Fibroblast of skin of back (primary cell): ENCODE data around the gene HS6ST1.
A peak's percentile ranks its signal among the peaks of the same experiment; 100 is the strongest.
"Not testable (repeated sequence)": the region's sequence is repeated elsewhere in the genome, so short reads cannot be mapped to it uniquely, and the experiment has no call there.

ENCODE experiments used
- DNase-seq: peaks from one replicate; pipeline ENCODE4 v3.0.0-alpha.2; 2013

The HS6ST1 gene

DNA sequence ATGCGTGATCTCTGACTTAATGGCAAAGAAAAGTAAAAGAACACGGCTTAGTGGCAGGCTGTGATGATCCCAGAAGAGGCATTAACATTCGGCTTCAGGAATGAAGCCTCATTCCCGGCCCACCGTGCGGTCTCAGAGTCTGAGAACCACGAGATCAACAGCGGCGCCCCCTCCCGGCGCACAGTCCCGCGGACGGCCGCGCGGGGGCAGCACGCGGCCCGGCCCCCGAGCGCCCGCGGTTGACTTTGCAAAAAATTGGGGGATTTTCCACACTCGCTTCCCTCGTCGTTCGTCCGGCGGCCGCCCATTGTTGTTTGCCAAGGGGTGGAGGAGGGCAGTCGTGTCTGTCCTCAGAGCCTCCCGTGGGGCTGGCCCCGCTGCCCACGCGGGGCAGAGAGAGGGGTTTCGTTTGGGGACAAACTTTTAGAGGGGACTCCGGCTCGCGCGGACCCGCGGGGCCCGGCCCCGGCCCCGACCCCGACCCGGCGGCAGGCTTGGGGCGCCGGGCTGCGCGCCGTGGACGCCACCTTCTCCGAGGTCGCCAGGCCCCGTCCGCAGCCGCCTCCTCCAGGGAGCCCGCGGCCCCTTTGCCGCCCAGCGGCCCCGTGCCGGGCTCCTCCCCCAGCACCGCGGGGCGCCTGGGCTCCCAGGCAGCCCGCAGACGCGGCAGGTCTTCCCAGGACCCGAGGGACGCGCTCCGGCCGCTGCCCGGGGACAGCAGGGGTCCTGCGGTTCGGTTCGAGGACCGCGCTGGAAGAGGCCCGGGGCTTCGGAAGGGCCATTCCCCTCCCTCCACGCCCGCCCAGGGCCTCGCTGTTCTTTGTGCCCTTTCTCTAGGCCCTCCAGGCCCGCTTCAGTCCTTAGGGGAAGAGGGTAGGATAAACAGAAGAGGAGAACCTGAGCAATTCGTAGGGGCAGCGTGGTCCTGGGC is 3.4 kb upstream of the HS6ST1 start:
- DNase-seq: peak; percentile 86

DNA sequence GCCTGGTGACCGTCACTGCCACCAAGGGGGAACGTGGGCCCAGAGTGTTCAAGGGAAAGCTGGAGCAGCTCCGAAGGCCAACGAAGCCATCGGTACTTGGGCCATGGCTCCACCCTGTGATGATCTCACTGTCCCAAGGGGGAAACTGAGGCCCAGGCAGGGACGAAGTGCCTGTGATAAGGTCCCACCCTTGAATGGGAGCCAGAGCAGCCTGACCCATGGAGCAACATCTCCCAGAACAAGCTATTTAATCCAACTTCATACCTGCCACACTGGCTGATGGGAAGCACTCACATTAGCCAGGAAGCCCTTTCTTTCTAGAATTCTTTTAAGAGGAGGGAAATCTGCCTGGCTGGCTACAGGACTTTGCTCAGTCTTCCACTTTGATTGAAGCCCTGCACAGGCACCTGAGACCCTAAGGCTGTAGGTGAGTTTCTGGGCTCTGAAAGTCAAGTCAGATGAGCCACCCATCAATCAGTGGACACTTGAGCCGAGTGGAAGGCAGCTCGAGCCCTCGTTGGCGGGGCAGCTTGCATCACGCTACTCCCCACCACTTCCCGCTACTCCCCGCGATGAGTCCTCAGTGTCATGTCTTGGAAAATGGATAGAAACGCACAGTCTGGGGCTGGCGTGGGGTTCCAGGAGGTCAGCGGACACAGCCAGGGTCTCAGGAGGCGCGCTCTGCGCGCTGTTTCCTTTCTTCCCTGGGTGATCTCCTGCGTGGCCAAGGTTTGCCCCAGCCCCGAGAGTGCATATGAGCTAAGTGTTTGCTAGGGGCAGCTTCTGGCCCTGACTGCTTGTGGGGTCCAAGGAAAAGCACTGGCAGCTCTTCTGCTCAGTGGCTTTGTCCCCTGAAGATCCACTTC is 2.5 kb upstream of the HS6ST1 start:
- DNase-seq: no peak

DNA sequence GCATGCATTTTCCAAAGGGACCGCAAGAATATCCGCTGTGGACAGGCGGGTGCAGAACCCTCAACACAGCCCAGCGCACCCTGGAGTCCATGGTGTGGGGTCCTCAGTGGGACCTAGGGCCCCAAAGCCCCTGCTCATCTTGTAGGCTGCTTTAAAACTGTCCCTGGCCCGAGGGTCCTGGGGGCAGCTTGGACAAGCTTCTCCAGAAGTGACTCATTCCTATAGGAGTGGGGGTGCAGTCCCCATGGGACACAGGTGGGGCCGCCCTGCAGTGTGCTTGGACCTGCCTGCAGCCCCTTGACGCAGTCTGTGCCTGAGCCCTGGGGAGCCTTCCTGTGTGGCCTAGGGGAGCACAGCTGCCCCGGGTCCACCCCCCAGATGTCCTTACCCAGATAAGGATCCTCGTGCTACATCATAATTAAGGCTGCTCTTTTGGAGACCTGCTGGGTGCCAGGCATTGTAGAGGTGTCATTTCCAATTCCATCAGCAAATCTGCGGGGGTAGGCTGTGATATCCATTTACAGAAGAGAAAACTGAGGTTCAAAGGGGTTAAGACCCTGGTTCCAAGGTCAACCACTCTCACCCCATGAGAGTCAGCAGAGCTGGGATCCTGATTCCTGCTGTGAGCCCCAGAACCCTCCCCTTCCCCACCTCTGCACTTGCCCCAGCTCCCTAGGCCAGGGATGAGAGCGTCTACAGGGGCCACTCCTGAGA is 1.7 kb upstream of the HS6ST1 start:
- no peak for DNase-seq

DNA sequence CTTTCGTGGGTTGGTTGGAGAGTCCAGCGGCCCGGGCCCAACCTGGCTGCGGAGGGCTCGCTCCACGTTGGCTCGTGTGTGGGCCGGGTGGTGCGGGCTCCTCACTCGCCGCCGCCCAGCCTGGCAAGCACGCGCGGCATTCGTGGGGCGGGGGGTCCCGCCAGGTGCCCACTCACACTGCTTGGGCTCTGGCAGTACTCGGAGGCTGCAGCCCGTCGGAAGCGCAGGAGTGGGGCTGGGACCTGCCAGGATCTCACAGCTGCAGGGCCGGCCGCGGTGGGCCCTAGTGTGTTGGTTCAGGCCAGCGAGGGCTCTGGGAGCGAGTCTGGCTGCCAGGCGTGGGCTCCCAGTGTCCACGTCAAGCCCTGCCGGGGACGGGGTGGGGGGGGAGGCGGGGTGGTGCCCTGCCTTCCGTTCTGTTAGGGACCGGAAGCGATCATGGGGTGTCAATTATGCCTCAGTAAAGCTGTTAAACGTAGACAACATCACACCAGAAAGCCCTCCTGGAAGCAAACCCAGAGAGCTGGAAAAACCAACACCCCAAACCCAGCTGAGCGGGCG is 1.0 kb upstream of the HS6ST1 start:
- DNase-seq: no peak

DNA sequence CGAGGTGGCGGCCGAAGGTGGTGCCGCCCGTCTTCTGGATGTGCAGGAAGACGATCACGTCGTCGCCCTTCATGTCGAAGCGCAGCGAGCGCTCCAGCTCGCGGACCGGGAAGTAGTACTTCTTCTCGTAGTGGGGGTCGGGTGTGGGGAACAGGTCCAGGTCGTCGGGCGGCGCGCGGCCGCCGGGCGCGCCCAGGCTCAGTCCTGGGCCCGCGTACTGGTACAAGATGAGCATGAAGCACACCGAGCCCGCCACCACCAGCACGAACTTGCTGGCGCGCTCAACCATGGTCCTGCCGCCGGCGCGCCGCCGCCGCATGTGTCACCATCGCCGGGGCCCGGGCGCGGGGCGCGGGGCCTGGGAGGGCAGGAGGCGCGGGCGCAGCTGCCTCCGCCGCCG is 423 bp downstream of the HS6ST1 start:
- not testable (repeated sequence) for DNase-seq

DNA sequence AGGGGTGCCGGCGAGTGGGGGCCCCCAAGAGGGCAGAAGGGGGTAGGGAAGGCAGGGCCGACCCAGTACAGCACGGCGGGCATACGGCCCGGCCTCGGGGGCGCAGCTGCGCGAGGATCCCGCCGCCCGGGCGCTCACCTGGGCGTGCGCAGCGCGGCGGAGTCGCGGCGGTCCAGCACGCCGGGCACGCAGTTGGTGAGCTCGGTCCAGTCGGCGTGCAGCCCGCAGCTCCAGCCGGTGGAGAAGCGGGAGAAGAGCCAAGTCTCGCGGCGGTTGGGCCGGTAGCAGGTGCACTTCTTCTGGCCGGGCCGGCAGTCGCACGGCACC is 806 bp downstream of the HS6ST1 start:
- not testable (repeated sequence) for DNase-seq

DNA sequence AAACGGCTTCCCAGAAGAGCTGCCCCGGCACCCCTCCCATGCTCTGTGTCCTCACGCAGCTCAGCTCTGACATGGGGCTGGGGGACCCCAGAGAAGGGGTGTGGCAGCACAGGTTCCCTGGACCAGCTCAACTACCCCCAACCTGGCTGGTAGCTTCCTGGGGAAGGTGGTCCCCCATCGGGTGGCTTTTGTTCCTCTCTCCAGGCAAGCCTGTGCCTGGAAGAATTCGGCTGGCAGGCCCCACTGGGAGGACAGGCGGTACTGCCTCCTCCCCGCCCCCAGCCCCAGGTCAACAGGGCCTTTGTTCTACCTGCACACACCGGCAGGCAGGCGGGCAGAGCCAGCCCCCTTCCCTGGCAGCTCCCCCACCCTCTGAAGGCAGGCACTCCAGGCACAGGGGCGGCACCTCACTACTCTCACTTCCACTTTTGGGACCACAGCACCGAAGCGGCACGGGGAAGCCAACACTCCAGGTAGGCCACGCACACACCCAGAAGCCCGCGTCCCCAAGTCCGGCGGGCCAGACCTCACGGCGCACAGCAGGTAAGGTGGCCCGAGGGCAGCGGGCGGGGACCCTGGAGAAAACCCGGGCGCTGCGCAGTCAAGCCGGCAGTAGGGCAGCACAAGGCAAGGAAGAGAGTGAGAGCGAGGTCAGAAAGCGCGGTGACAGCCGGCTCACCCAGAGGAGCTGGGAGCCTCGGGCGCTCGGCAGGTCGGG is 1.3 kb downstream of the HS6ST1 start:
- DNase-seq: no peak

DNA sequence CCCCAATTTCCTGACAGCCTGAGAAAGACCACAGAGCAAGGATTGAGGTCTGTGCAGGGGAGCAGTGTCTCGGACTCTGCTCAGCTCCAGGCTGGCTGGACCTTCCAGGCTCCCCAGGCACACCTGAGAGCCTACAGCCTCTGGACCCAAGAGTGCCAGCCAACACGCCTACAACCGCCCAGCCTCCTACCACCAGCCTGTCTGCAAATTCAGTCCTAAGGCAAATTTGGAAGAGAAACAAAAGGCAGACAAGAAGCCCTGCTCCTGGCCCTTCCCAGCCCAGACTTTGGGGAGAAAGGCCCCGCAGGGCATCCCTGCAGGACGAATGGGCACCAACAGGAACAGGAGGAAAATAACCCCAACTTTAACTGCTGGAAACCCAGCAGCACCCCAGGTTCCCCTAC is 1.9 kb downstream of the HS6ST1 start:
- DNase-seq: no peak

DNA sequence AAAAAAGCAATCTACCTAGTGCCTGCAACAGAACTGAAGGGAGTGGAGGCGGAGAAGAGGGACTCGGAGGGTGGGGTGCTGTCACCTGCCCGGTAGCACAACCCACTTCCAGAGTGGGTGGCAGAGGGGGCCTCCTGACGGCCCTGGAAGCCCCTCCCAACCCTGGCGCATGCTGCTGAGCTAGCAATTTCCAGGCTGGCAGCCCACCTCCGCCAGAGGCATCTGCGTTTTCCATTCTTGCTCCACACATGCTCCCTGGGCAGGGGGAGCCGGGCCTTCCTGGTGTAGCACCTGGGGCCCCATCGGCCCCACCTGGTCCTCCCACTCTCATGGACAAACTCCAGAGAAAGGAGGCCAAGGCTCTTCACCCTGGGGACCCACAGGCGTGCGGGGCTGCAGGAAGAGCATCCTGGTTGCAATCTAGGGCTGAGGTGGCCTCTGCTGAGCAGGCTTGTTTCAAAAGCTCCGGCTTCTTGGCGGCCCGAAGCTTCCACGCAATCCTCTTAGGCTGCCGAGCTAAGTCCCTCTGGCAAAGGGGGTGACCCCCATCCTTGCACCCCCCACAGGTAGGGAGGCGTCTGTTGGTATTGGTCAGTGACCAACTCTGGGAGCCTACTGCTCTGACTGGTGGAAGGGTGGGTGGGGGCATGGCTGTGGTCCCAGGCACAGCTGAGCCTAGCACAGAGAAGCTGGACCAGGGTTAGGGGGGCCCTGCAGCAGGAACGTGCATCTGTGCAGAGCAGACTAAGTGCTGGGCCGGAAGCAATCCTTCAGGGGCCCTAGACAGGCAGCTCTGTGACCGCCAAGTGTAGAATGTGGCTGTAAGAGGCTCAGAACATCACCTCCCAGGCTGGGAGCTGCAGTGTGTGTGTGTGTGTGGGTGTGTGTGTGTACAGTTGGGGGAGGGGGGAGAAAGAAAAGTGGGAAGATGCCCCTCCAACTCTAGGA is 2.6 kb downstream of the HS6ST1 start:
- peak; percentile 53 for DNase-seq

DNA sequence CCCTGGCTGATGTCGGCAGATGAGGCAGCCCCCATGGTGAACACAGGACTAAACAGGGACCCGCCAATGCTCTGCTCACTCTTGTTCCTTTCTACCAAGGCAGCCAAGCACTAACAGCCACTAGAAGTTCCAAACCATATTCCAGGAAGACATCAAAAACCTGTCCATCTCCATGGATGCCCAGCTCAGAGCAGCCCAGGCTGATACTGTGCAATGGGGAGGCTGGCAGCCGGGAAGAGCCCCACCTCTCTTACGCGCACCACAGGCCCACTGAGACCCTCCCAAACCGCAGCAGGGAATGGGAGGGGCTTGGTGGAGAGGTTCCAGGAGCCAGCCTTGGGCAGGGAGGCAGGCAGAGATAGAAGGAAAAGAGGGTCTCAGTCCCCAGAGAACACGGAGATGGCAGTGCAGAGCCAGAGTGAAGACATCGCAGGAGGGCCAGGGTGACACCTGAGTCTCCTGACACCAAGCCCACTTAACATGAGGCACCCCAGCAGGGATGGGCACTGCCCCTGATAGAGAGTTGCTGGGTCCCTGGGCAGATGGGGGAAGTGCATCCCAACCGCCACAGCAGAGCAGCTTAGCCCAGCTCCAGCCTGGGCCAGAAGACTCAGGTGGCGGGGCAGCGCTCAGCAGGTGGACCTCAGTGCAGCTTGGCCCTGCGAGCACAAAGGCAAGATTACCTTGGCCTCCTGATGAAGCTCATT is 3.4 kb downstream of the HS6ST1 start:
- no peak for DNase-seq

DNA sequence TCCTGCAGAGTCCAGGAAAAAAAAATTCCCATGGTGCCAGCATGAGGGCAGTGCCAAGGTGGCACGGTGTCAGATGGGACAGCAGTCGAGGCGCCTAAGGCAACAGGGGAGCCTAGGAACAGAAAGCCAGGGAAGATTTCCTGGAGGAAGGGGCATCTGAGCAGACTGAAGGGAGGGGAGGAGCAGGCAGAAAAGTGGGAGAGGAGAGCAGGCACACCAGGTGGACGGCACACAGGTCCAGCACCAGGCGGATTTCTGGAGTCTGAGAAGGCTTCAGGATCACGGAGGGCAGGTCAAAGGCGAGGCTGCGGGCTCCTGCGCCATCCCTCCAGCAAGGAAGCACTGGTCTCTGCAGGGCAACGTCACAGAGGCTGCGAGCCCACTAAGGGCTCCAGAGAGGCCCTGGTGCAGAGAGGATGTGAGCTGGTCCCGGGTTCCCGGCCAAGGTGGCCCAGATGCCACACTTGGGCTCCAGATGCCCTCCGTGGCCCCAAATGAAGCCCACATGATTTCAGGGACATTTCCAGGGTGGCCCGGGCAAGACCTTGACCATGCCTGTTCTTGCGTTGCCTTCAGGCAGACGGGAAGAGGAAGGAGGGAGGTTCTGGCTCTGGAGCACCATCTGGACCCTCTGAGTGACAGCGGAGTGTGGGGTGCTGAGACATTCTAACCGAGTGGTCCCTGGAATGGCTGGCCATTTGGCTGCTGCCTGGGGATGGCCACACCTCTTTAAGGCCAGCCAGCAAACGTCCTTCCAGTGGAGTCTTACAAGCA is 4.1 kb downstream of the HS6ST1 start:
- DNase-seq: no peak

DNA sequence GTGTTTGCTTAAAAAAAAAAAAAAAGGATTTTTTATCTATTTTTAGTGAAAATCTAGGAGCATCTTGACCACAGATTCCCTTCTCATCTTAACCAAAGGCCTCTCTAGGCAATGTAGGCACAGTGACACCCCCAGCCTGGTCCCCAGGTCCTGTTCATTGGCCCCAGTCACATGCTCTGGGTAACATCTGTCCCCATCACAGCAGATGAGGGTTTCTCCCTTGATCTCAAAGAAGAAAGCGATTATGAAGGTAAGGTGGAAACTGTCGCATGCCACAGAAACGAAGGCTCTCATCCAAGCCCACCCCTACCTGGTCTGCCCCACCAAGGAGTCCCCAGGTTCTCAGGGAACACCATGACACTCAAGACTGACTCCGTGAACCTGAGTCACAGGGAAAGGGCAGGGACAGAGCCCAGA is 4.7 kb downstream of the HS6ST1 start:
- no peak for DNase-seq

DNA sequence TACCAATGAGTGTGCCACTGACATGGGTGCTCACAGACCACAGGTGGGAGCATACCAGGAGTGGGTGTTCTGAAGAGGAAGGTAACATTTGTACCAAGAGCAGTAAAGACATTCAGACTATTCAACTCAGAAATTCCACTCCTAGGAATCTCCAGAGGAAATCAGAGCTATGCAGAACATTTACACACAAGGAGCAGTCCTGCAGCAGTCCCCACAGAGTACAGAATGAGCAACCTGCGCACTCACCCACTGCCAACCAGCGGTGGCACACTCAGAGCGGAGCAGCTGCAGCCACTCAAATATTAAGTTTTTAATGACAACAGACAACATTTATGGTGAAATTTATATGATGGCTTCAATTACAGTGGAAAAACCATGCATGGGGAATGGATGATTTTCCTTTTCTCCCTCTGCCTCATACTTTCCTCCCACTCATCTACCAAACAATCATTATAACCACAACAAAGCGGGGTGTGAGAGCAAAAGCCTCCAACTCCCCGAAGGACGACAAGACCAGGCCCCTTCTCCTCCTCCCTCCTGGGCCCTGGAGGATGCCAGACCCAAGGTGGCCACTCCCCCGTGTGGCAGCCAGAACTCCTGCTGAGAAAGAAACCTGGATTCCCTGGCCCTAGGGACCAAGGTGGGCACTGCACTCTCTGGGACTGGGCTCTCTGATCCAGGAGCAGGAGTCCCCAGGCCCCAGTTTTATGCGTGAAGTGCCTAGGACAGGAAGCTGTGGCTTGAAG is 5.4 kb downstream of the HS6ST1 start:
- DNase-seq: no peak

DNA sequence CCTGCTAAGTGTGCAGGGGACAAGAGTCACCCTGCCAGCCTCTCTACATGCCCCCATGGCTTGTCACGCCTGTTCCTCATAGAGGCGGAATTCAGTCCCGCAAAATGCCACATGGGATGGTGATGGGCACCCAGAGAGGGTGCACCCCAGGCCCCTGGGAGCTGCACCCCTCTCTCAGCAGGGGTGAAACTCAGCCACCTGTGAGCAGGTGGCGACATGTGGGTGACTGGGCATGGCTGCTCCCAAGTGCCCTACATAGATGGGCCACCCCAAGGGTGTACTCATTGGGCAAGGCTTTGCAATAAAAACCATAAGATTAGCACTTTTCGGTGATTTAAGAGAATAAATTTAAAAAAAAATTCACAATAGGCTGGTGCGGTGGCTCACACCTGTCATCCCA is 6.3 kb downstream of the HS6ST1 start:
- no peak for DNase-seq

DNA sequence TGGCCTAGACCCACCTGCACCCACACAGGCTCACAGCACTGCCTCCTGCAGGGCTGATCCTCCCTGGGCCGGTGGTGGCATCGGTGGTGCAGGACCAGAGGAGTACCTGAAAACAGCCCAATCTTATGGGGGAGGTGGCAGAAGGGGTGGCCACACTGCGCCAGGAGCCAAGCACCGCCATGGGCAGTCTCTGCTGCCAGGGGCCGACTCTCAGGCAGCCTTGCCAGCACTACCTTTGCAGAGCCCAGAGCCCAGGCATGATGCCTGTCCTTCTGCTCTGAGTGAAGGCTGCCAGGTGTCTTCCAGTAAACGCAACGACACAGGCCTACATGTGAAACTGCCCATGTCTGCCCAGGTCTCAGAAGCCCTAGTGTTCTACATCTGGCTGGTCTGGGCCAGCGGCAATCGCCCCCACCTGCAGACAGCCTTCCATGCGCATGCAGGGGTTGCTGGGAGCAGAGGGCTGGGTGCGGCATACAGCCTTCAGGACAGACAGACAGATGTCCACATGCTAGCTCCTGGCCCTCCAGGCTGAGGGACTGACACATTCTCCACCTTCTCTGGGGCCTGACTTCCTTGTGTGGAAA is 6.8 kb downstream of the HS6ST1 start:
- DNase-seq: no peak

DNA sequence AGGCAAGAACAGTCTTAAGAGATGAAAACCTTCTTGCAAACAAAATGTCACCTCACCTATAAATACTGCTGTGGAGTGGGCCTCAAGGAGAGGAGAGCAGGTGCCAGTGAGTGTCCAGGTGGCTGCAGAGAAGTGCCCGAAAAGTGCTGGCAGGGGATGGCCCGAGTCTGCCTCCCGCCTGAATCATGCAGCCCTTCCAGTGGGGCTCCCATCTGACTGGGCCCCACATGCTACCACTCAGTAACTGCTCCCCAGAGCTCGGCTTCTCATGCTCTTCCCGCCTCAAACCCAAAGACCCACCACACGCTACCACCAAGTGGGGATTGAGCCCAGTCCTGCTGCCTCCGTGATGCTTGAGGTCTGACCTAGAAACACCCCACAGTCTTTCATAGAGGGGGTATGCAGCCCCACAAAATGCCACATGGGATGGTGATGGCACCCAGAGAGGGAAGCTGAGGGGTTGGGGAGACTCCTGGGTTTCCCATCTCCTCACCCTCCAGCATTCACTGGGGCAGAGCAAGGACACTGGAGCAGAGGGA is 7.4 kb downstream of the HS6ST1 start:
- DNase-seq: no peak

DNA sequence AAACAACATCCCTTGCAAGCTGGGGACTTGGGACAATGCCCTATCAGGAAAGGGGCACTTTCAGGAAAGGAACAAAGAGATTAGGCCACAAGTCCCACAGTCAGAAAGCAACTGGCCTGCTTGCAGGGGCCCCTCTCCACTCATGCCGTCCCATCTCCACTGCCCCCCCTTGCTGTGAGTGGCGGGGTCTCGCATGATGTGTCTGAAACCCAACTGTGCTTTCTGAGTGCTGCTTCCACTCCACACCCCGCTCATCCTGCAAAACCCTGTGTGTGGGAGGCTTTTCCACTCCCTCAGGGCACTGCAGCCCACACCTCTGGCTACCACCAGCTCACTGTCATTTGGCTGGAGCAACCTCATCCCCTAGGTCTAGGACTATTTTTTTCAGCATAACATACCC is 7.9 kb downstream of the HS6ST1 start:
- DNase-seq: no peak
